PFSK-1 (cell line): ENCODE data around the gene ATP7B.

ENCODE experiments used
- FOXP2 ChIP-seq: optimal IDR thresholded peaks from 2 replicates; pipeline ENCODE3; 2011; ENCODE audit warnings: borderline replicate concordance, control low read depth, inconsistent platforms; ENCODE audit not compliant: insufficient read depth; ENCODE audit errors: extremely low read length, extremely low read depth
- POLR2AphosphoS5 ChIP-seq: IDR thresholded peaks from 2 replicates; pipeline ENCODE4 v1.6.1; 2012; ENCODE audit warnings: low read depth, mild to moderate bottlenecking, control low read depth, low read length, moderate library complexity
- REST ChIP-seq, 2 experiments: IDR thresholded peaks; 2 replicates each; pipeline versions ENCODE4 v1.6.1 to v1.8.0; 2011 to 2012; ENCODE audit warnings: low read depth in 2 of 2, low read length in 2 of 2, control low read depth in 1 of 2, inconsistent platforms in 1 of 2, mild to moderate bottlenecking in 1 of 2, moderate library complexity in 1 of 2; ENCODE audit not compliant: insufficient read depth in 1 of 2
- SIN3A ChIP-seq: IDR thresholded peaks from 2 replicates; pipeline ENCODE4 v1.6.1; 2012; ENCODE audit warnings: mild to moderate bottlenecking, low read length, moderate library complexity, borderline replicate concordance; ENCODE audit not compliant: insufficient read depth
- TAF1 ChIP-seq: IDR thresholded peaks from 2 replicates; pipeline ENCODE4 v1.6.1; 2012; ENCODE audit warnings: low read length, control low read depth, borderline replicate concordance; ENCODE audit not compliant: insufficient read depth

Gene ATP7B

GRCh38 chr13:52047463-52047862 is 36.2 kb upstream of the ATP7B start:
- TF ChIP-seq POLR2AphosphoS5 (no peak), REST (IDR thresholded peaks at IDR 0.05; ENCODE audit: insufficient read depth in 1 of 2, low read depth in 2 of 2, low read length in 2 of 2) (no peak), TAF1 (no peak)

- TF ChIP-seq TAF1 (no peak), FOXP2 (no peak), SIN3A (no peak), POLR2AphosphoS5 (no peak), REST (IDR thresholded peaks at IDR 0.05; ENCODE audit: insufficient read depth in 1 of 2, low read depth in 2 of 2, low read length in 2 of 2) (no peak)
Observed at GRCh38 chr13:52043675-52044074, 32.4 kb upstream of the ATP7B start.

- no peak for TF ChIP-seq FOXP2
- no peak for TF ChIP-seq REST (IDR thresholded peaks at IDR 0.05; ENCODE audit: insufficient read depth in 1 of 2, low read depth in 2 of 2, low read length in 2 of 2)
- TF ChIP-seq TAF1: no peak
- TF ChIP-seq POLR2AphosphoS5: no peak
- TF ChIP-seq SIN3A: no peak
Observed at GRCh38 chr13:52036037-52036436, 24.8 kb upstream of the ATP7B start.

GRCh38 chr13:52034616-52035226 is 23.5 kb upstream of the ATP7B start:
- TF ChIP-seq REST (IDR thresholded peaks at IDR 0.05; ENCODE audit: insufficient read depth in 1 of 2, low read depth in 2 of 2, low read length in 2 of 2): no peak
- TF ChIP-seq POLR2AphosphoS5: no peak
- no peak for TF ChIP-seq SIN3A
- no peak for TF ChIP-seq FOXP2
- TF ChIP-seq TAF1: no peak

- TF ChIP-seq POLR2AphosphoS5 (no peak), REST (IDR thresholded peaks at IDR 0.05; ENCODE audit: insufficient read depth in 1 of 2, low read depth in 2 of 2, low read length in 2 of 2) (no peak), FOXP2 (no peak), TAF1 (no peak), SIN3A (no peak)
Observed at GRCh38 chr13:52033039-52033438, 21.8 kb upstream of the ATP7B start.
